GM10847 (cell line): ENCODE data around the gene TCOF1.

ENCODE experiments used
- POLR2A ChIP-seq: IDR thresholded peaks from 2 replicates; pipeline ENCODE4 v1.6.1; 2011; ENCODE audit not compliant: insufficient read length; ENCODE audit errors: extremely low read depth

The TCOF1 gene

GRCh38 chr5:150399524-150400211 lies 42.2 kb downstream of the TCOF1 start:
- peak; percentile 2 for TF ChIP-seq POLR2A

- peak; percentile 73 for TF ChIP-seq POLR2A
Observed at GRCh38 chr5:150400316-150401075, 43.0 kb downstream of the TCOF1 start.

- TF ChIP-seq POLR2A = peak; percentile 36
Observed at GRCh38 chr5:150401076-150401375, 43.5 kb downstream of the TCOF1 start.

- peak; percentile 33 for TF ChIP-seq POLR2A
Observed at GRCh38 chr5:150401376-150402228, 44.1 kb downstream of the TCOF1 start.

- no peak for TF ChIP-seq POLR2A
Observed at GRCh38 chr5:150402229-150402773, 44.8 kb downstream of the TCOF1 start.

GRCh38 chr5:150402901-150403342 lies 45.4 kb downstream of the TCOF1 start:
- peak; percentile 63 for TF ChIP-seq POLR2A

GRCh38 chr5:150404121-150404520 lies 46.6 kb downstream of the TCOF1 start:
- peak; percentile 5 for TF ChIP-seq POLR2A

- peak; percentile 8 for TF ChIP-seq POLR2A
Observed at GRCh38 chr5:150404535-150404934, 47.0 kb downstream of the TCOF1 start.

GRCh38 chr5:150404941-150405816 lies 47.7 kb downstream of the TCOF1 start:
- peak; percentile 28 for TF ChIP-seq POLR2A

- peak; percentile 37 for TF ChIP-seq POLR2A
Observed at GRCh38 chr5:150406103-150406722, 48.7 kb downstream of the TCOF1 start.

GRCh38 chr5:150406723-150407095 lies 49.2 kb downstream of the TCOF1 start:
- TF ChIP-seq POLR2A = peak; percentile 49

GRCh38 chr5:150407096-150407720 lies 49.7 kb downstream of the TCOF1 start:
- peak; percentile 13 for TF ChIP-seq POLR2A

GRCh38 chr5:150408231-150408943 lies 50.9 kb downstream of the TCOF1 start:
- peak; percentile 24 for TF ChIP-seq POLR2A
